Measurements from ENCODE around the gene EIF5AL1.
"Not testable (repeated sequence)": the region's sequence is repeated elsewhere in the genome, so short reads cannot be mapped to it uniquely, and the experiment has no call there.

The EIF5AL1 gene

DNA sequence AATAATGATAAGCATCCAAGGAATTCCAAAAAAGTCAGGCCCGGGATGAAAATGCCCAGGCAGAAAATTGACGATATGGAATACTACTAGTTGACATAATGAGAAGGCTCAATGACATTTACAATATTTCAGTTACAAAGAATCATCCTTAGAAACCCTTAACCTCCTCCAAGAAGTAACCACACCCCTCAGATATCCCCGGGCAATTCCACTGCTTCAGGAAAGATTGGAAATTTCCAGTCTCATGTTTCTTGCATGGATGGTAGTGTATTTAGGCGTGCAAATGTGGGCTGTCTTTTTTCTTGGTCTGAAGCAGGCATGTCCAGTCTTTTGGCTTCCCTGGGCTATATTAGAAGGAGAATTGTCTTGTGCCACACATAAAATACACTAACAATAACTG is 5.2 kb downstream of the EIF5AL1 start:
- DNase-seq: not testable (repeated sequence)

GRCh38 chr10:79521751-79522150 is 9.4 kb downstream of the EIF5AL1 start:
- not testable (repeated sequence) for DNase-seq

- not testable (repeated sequence) for DNase-seq
Measured at GRCh38 chr10:79522464-79522863, 10.1 kb downstream of the EIF5AL1 start.

DNA sequence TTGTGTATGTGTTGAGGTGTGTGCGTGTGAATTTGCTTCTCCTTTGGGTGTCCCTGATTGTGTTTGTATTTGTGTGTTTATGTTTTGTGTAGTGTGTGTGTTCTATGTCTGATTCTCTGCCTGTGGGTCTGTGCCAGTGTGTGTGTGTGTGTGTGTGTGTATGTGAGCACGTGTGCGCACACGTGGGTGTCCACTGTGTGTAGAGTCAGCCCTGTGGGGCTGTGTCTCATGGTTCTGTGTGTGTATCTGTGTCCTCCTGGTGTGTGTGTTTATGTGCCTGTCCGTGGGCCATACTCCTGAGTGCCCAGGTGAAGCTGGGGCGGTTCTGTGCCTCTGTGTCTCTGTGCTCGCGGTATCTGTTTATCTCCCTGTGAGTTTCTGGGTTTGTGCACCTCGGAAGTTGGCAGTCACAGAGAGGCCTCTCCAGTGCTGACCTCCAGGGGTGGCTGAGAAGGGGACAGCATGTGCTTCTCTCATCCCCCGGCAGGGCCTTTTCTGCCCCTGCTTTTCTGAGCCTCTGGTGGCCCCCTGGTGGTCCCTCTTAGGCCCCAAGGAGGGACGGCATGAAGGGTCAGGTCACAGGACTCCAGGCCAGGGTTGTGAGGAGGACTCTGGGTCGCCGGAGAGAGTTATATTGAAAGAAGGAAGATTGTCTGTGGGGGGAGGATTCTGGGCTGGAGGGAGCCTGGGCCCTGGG is 11.0 kb downstream of the EIF5AL1 start:
- DNase-seq: not testable (repeated sequence)

- not testable (repeated sequence) for DNase-seq
Measured at GRCh38 chr10:79525049-79525710, 12.8 kb downstream of the EIF5AL1 start.

DNA sequence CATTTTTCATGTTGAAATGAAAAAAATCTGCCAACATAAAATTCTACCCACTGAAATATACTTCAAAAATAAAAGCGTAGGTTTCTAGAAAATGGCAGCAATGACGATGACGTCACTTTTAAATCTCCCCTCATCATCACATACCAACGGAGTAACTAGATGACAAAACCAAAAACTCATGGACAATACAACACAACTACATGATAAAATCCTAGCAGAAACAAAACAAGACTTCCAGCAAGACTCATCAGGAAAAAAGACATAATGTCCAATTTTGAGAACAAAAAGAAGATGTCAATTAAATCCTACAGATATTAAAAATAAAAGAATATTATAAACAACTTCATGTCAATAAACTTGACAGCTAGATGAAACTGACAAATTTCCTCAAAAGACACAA is 15.9 kb downstream of the EIF5AL1 start:
- DNase-seq: not testable (repeated sequence)

DNA sequence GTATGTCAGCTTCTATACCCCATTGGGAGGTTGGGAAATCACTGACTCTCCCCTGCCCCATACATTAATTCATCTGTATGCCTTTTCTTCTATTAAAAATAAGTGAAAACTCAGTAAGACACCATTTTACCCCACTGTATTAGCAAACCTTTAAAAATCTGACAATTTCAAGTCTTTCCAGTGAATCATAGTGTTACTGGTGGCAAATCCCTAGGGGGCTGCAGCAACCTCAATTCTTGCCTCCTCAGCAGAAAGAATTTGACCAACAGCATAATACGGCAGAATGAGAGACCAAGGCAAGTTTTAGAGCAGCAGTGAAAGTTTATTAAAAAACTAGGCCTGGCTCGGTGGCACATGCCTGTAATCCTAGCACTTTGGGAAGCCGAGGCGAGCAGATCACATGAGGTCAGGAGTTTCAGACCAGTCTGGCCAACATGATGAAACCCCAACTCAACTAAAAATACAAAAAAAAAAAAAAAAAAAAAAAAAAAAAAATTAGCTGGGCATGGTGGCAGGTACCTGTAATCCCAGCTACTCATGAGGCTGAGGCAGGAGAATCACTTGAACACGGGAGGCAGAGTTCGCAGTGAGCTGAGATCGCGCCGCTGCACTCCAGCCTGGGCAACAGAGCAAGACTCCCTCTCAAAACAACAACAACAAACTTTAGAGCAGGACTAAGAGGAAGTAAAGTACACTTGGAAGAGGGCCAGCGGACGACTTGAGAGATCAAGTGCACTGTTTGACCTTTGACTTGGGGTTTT is 21.0 kb downstream of the EIF5AL1 start:
- DNase-seq: not testable (repeated sequence)

- not testable (repeated sequence) for DNase-seq
Measured at GRCh38 chr10:79533903-79534175, 21.5 kb downstream of the EIF5AL1 start.

DNA sequence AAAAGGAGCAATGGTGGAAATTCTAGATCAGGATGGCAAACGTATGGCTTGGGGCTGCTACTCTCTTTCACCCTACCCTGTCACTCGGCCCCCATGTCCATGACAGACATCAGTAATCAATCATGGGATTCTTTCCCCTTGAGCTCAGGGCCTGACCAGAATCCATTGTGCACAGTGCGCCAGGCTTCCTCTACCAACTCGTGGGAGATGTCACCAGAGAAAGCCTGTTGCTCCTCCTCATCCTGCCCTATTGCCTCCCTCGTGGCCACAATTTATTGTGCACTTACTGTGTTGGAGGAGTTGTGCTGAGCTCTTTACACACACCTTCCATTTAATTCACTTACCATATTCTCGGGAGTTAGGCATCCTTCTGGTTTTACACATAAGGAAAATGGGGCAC is 26.0 kb downstream of the EIF5AL1 start:
- not testable (repeated sequence) for DNase-seq

DNA sequence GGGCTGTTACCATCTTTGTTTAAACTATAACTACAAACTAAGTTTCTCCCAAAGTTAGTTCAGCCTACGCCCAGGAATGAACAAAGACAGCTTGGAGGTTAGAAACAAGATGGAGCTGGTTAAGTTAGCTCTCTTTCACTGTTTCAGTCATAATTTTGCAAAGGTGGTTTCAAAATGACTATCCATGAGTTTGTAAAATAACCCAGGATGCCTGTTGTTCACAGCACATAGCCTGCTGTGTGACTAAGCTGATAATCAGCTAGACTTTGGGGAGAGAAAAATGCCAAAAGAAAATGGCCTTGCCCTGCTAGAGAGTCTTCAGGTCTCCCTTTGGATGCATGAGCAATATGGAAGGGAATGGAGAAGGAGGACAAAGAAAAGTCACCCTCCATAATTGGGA is 28.6 kb downstream of the EIF5AL1 start:
- not testable (repeated sequence) for DNase-seq

GRCh38 chr10:79542626-79543025 is 30.3 kb downstream of the EIF5AL1 start:
- no peak for DNase-seq

- not testable (repeated sequence) for DNase-seq
Measured at GRCh38 chr10:79544408-79544807, 32.1 kb downstream of the EIF5AL1 start.

DNA sequence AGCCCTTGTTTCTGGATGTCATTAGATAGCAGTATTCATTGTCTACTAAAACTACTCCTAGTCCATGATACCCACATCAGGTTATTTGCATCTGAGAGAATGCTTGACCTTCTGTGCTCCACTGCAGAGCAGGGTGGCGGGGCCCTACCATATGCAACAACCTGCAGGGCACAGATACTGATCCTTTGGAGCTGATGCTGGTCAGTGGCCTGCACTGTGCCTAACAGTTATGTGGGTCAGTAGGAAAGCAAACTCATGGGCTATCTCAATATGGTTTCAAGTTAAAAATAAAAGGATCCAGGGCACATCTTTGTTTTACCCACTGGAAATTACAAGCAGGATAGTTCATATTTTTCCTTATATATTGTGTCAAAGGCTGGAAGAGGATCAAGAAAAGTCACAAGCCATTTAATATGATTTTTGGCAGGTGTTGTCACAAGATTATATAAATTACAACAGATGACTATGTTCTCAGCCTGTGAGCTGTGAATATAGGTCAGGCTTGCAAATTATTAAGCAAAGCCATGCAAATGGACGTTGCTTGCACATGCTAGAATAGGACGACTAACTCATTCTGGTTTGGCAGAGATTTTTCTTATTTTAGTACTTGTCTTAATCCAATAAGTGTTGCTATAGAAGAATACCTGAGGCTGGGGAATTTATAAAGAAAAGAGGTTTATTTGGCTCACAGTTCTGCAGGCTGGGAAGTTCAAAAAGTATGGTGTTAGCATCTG is 32.8 kb downstream of the EIF5AL1 start:
- not testable (repeated sequence) for DNase-seq

DNA sequence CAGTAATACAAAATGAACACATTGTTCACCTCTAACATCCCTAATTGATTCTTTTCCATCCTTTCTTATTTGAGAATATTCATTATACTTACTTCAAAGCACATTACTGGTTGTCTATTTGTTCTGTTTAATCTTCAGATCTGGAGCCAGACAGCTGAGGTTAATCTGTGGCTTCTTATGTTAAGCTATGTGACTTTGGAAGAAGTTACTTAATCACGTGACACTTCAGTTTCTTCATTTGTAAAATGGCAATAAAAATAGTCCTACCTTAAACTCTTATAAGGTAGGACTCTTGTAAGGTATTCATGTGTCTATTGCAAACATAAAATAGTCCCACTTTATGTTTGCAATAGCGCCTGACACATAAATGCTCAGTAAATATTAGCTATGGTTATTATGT is 34.8 kb downstream of the EIF5AL1 start:
- not testable (repeated sequence) for DNase-seq

GRCh38 chr10:79547973-79548372 is 35.6 kb downstream of the EIF5AL1 start:
- DNase-seq: no peak

DNA sequence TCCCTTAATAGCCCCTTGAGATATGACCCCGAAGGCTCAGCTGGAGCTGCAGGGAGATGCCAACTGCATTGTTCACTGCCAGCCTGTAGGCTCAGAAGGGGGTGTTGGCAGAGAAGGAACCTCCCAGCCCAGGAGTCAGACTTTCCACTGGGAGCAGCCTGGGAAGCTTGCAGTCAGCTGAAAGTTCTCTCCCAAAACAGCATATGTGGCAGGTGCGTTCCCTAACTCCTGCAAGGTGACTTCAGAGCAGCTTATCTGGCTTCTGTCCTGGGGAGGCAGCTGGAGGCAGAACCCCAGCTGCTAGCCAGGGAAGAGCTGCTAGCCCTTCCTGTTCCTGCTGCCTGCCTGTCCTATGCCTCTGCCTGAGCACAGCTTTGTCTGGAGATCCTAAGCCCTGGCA is 39.8 kb downstream of the EIF5AL1 start:
- DNase-seq: no peak

DNA sequence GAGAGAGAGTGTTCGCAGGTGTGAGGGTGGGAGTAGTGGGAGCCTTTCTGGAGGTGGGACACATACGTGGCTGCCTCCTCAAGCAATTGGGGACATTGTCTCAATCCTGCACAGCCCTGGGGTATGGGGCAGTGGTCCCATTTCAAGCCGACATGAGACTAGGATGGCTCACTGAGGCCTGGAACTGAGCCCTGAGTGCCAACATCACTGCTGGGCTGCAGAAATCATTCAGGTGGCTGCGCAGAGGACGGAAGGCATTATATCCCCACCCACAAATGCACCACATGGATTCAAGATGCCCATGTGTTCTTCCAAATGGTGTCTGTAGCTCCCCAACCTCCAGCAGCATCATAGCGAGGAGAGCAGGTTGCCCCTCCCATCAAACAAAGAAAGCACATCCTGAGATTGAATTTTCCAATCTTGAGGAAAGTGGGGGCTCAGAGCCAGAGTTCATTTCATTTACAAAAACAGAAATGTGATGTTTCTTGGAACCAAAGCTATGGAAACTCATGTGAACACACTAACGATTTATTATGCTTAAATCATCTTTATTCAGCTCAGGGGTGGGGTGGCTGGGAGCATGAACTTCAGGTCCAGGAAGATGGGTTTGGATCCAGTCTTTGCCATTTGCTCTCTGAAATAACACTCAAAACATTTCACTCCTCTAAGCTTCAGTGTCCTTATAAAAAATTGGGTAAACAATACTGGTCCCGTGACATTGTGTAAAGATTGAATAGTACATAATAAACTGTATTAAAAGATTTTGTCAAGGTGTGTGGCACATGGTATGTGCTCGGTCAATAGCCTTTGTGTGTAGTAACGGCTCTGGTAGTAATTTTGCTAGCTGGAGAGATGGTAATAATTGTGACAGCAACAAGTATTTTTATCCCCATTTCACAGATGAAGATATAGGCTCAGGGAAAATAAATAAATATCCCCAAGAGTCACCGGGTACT is 43.3 kb downstream of the EIF5AL1 start:
- DNase-seq: no peak

DNA sequence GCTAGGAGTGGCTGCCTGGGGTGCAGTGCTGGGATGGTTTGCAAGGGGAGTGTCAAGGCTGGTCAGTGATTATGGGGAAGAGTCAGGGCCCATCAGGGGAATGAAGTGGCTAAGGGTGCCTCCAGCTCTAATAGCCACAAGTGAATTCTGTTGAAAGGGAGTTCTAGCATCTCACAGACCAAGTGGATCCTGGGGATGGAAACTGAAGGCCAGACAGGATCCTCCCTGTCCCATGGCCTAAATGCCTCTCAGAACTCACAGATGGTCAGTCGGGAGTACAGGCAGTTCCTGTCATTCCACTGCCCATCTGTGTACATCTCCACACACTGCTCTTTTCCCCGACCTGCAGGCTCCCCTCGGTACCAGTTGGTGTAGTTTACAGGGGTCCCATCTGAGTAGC is 44.6 kb downstream of the EIF5AL1 start:
- not testable (repeated sequence) for DNase-seq

GRCh38 chr10:79559726-79560125 is 47.4 kb downstream of the EIF5AL1 start:
- no peak for DNase-seq

- DNase-seq: no peak
Measured at GRCh38 chr10:79560160-79560709, 47.9 kb downstream of the EIF5AL1 start, which contains the start of gene SFTPA2. SFTPA2 (minus strand) TSS chr10:79560407; CDS start chr10:79559483, 924 bp downstream.

DNA sequence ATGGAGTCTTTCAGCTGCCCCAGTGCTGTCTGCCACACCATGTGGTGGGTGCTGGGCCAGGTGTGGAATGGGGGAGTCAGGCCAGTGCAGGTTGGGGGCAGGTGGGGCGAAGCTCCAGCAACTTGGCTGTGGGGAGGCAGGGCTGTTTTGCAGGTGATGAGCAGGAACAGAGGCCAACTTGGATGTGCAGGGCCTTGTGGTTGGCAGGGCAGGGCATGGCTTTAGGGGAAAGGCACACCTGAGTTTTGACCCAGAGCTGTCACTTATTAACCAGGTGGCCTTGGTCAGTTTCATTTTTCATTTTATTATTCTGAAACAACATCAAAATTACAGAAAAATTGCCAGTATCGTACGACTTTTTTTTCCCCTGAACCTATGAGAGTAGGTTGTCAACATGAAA is 48.9 kb downstream of the EIF5AL1 start:
- DNase-seq: no peak

Data from SHP77 treated with DMSO at 0.1 percent for 48 hours (cell line).